HepG2 (cell line): ENCODE data around the gene QKI. TPM values are rescaled to one million over a fixed set of nuclear protein-coding genes. Genes with fewer than 3 reads are reported as not detected.

Experiments
- SAP130 ChIP-seq: IDR thresholded peaks from 2 replicates; pipeline ENCODE4 v1.6.1; 2016; ENCODE audit warnings: low read depth
- THAP11 ChIP-seq: IDR thresholded peaks from 2 replicates; pipeline ENCODE4 v1.6.1; 2016; ENCODE audit warnings: missing biosample characterization, missing genetic modification reagents
- ZNF343 ChIP-seq: sonication (generic); formaldehyde crosslinking; IDR thresholded peaks from 2 replicates; pipeline ENCODE4 v1.4.0; 2020; ENCODE audit warnings: mild to moderate bottlenecking, missing genetic modification reagents
- ZNF616 ChIP-seq: sonication (generic); formaldehyde crosslinking; IDR thresholded peaks from 2 replicates; pipeline ENCODE4 v1.5.0; 2020; ENCODE audit warnings: low read depth, mild to moderate bottlenecking, missing genetic modification reagents
- polyA plus RNA-seq, 8 experiments: library from polyadenylated mRNA; depleted of rRNA in 3 of 8; stranded (reverse) in 7 of 8; unstranded in 1 of 8; fragments of >200 nt; fragmentation: Illumina TruSeq in 4 of 8; extraction: Trizol in 4 of 8; gene quantifications; 2 replicates each; pipeline versions ENCODE4 v1.2.1 to v1.2.3, GENCODE V29; 2011 to 2016; ENCODE audit warnings: low read depth in 4 of 8, missing spikeins in 1 of 8, mixed read lengths in 1 of 8; ENCODE audit not compliant: insufficient read depth in 1 of 8
- total RNA-seq, 5 experiments: library from RNA; depleted of rRNA; stranded (reverse); fragments of >200 nt; fragmentation: Illumina TruSeq; extraction: Trizol; gene quantifications; 2 replicates each; pipeline ENCODE4 v1.2.3, GENCODE V29; 2016; ENCODE audit warnings: low read depth in 1 of 5
- TF ChIP-seq, protein P1 (sequence below): sonication (generic); formaldehyde crosslinking; IDR thresholded peaks from 2 replicates; pipeline ENCODE4 v1.5.0; 2020; ENCODE audit warnings: mild to moderate bottlenecking, missing genetic modification reagents, borderline replicate concordance
- TF ChIP-seq, protein P2 (sequence below): sonication (generic); formaldehyde crosslinking; IDR thresholded peaks from 2 replicates; pipeline ENCODE4 v1.8.1; 2022; ENCODE audit warnings: low read depth, mild to moderate bottlenecking, missing genetic modification reagents
- TF ChIP-seq, protein P3 (sequence below): sonication (generic); formaldehyde crosslinking; IDR thresholded peaks from 2 replicates; pipeline ENCODE4 v1.4.0; 2020; ENCODE audit warnings: missing genetic modification reagents, borderline replicate concordance

Gene QKI
- total and polyA plus RNA-seq, 2 of the 13 experiments (the other 11 are each of a cell fraction or from before 2014, with no cell fraction given): 136 to 137 TPM

DNA sequence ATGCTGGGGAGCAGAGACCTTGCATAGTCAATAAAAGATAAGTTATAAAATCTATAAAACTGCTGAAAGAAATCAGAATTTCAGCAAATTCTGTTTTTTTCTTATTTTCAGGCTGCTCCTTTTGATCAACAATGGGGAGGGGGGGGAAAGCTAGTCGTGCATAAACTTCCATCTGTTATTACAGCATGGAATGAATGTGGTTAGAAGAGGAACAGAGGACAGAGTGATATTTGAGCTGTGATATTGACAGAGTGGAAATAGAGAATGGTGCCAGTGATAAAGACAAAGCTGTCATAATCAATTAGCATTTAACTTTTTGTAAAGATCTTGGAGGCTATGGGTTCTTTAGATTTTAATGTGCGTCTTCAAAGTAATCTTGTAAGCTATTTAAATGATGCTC is 43.4 kb upstream of the QKI start (continued):
- TF ChIP-seq, protein P1, sequence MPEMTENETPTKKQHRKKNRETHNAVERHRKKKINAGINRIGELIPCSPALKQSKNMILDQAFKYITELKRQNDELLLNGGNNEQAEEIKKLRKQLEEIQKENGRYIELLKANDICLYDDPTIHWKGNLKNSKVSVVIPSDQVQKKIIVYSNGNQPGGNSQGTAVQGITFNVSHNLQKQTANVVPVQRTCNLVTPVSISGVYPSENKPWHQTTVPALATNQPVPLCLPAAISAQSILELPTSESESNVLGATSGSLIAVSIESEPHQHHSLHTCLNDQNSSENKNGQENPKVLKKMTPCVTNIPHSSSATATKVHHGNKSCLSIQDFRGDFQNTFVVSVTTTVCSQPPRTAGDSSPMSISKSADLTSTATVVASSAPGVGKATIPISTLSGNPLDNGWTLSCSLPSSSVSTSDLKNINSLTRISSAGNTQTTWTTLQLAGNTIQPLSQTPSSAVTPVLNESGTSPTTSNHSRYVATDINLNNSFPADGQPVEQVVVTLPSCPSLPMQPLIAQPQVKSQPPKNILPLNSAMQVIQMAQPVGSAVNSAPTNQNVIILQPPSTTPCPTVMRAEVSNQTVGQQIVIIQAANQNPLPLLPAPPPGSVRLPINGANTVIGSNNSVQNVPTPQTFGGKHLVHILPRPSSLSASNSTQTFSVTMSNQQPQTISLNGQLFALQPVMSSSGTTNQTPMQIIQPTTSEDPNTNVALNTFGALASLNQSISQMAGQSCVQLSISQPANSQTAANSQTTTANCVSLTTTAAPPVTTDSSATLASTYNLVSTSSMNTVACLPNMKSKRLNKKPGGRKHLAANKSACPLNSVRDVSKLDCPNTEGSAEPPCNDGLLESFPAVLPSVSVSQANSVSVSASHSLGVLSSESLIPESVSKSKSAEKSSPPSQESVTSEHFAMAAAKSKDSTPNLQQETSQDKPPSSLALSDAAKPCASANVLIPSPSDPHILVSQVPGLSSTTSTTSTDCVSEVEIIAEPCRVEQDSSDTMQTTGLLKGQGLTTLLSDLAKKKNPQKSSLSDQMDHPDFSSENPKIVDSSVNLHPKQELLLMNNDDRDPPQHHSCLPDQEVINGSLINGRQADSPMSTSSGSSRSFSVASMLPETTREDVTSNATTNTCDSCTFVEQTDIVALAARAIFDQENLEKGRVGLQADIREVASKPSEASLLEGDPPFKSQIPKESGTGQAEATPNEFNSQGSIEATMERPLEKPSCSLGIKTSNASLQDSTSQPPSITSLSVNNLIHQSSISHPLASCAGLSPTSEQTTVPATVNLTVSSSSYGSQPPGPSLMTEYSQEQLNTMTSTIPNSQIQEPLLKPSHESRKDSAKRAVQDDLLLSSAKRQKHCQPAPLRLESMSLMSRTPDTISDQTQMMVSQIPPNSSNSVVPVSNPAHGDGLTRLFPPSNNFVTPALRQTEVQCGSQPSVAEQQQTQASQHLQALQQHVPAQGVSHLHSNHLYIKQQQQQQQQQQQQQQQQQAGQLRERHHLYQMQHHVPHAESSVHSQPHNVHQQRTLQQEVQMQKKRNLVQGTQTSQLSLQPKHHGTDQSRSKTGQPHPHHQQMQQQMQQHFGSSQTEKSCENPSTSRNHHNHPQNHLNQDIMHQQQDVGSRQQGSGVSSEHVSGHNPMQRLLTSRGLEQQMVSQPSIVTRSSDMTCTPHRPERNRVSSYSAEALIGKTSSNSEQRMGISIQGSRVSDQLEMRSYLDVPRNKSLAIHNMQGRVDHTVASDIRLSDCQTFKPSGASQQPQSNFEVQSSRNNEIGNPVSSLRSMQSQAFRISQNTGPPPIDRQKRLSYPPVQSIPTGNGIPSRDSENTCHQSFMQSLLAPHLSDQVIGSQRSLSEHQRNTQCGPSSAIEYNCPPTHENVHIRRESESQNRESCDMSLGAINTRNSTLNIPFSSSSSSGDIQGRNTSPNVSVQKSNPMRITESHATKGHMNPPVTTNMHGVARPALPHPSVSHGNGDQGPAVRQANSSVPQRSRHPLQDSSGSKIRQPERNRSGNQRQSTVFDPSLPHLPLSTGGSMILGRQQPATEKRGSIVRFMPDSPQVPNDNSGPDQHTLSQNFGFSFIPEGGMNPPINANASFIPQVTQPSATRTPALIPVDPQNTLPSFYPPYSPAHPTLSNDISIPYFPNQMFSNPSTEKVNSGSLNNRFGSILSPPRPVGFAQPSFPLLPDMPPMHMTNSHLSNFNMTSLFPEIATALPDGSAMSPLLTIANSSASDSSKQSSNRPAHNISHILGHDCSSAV (CRISPR knock-in tag): no peak
- TF ChIP-seq SAP130: no peak
- no peak for TF ChIP-seq ZNF343 (CRISPR knock-in tag)
- no peak for TF ChIP-seq THAP11 (CRISPR knock-in tag)
- TF ChIP-seq, protein P2, sequence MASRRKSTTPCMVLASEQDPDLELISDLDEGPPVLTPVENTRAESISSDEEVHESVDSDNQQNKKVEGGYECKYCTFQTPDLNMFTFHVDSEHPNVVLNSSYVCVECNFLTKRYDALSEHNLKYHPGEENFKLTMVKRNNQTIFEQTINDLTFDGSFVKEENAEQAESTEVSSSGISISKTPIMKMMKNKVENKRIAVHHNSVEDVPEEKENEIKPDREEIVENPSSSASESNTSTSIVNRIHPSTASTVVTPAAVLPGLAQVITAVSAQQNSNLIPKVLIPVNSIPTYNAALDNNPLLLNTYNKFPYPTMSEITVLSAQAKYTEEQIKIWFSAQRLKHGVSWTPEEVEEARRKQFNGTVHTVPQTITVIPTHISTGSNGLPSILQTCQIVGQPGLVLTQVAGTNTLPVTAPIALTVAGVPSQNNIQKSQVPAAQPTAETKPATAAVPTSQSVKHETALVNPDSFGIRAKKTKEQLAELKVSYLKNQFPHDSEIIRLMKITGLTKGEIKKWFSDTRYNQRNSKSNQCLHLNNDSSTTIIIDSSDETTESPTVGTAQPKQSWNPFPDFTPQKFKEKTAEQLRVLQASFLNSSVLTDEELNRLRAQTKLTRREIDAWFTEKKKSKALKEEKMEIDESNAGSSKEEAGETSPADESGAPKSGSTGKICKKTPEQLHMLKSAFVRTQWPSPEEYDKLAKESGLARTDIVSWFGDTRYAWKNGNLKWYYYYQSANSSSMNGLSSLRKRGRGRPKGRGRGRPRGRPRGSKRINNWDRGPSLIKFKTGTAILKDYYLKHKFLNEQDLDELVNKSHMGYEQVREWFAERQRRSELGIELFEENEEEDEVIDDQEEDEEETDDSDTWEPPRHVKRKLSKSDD (CRISPR knock-in tag): no peak
- TF ChIP-seq ZNF616 (CRISPR knock-in tag): no peak
- TF ChIP-seq, protein P3, sequence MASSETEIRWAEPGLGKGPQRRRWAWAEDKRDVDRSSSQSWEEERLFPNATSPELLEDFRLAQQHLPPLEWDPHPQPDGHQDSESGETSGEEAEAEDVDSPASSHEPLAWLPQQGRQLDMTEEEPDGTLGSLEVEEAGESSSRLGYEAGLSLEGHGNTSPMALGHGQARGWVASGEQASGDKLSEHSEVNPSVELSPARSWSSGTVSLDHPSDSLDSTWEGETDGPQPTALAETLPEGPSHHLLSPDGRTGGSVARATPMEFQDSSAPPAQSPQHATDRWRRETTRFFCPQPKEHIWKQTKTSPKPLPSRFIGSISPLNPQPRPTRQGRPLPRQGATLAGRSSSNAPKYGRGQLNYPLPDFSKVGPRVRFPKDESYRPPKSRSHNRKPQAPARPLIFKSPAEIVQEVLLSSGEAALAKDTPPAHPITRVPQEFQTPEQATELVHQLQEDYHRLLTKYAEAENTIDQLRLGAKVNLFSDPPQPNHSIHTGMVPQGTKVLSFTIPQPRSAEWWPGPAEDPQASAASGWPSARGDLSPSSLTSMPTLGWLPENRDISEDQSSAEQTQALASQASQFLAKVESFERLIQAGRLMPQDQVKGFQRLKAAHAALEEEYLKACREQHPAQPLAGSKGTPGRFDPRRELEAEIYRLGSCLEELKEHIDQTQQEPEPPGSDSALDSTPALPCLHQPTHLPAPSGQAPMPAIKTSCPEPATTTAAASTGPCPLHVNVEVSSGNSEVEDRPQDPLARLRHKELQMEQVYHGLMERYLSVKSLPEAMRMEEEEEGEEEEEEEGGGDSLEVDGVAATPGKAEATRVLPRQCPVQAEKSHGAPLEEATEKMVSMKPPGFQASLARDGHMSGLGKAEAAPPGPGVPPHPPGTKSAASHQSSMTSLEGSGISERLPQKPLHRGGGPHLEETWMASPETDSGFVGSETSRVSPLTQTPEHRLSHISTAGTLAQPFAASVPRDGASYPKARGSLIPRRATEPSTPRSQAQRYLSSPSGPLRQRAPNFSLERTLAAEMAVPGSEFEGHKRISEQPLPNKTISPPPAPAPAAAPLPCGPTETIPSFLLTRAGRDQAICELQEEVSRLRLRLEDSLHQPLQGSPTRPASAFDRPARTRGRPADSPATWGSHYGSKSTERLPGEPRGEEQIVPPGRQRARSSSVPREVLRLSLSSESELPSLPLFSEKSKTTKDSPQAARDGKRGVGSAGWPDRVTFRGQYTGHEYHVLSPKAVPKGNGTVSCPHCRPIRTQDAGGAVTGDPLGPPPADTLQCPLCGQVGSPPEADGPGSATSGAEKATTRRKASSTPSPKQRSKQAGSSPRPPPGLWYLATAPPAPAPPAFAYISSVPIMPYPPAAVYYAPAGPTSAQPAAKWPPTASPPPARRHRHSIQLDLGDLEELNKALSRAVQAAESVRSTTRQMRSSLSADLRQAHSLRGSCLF (CRISPR knock-in tag): no peak
- TF ChIP-seq, all 625 proteins: peak for 0
